Measurements from ENCODE around the gene VPS26C. TPM values are rescaled to one million over a fixed set of nuclear protein-coding genes. Genes with fewer than 3 reads are reported as not detected.

VPS26C gene
- 72.8 and 73.7 TPM in 2 replicates for total RNA-seq

GRCh38 chr21:37267269-37268185 is at the start of gene VPS26C:
Gene VPS26C, minus strand, starts transcription at chr21:37267334. Its CDS starts 40 bp downstream, at chr21:37267294.

Small RNA genes lying within 50 kb of the gene (small RNA-seq; reads per million reads assigned to genes)
- gene RN7SL678P, result not detected

Other genes starting within 250 kb of the VPS26C start
- gene PIGP, start 194.3 kb downstream of the VPS26C start, total RNA-seq, result 10.3 and 10.6 TPM in 2 replicates
- gene TTC3, start 194.1 kb downstream of the VPS26C start, total RNA-seq, result 328 and 353 TPM in 2 replicates
- gene DYRK1A, start 99.4 kb upstream of the VPS26C start, total RNA-seq, result 75.9 and 85.6 TPM in 2 replicates

All from articular chondrocyte of knee joint (primary cell).